HG03575 (cell line): Measurements from ENCODE around the gene MUL1.
"Not testable (repeated sequence)": the region's sequence is repeated elsewhere in the genome, so short reads cannot be mapped to it uniquely, and the experiment has no call there.

Source experiments
- ATAC-seq: cut with Tn5 transposase; IDR thresholded peaks from one replicate; pipeline ENCODE4 v1.9.1; 2021; ENCODE audit not compliant: unreplicated experiment, insufficient number of reproducible peaks, low FRiP score; ENCODE audit errors: extremely low read depth

The MUL1 gene

DNA sequence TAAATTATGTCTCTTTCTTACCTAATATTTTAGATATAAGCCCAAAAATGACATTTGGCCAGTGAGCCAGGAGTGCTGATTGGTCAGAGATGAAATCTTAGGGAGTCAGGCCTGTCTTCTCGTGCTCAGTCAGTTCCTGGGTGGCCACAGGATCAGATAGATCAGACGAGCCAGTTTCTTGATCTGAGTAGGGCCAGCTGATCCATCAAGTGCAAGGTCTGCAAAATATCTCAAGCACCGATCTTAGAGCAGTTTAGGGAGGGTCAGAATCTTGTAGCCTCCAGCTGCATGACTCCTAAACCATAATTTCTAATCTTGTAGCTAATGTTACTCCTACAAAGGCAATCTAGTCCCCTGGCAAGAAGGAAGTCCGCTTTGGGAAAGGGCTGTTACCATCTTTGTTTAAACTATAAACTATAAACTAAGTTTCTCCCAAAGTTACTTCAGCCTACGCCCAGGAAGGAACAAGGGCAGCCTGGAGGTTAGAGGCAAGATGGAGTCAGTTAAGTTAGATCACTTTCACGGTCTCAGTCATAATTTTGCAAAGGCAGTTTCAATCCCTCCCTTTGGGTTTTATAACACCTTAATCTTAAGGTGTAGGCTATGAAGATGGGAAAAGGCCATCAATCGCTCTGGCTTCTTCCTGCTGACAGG is 11.8 kb upstream of the MUL1 start:
- not testable (repeated sequence) for ATAC-seq

DNA sequence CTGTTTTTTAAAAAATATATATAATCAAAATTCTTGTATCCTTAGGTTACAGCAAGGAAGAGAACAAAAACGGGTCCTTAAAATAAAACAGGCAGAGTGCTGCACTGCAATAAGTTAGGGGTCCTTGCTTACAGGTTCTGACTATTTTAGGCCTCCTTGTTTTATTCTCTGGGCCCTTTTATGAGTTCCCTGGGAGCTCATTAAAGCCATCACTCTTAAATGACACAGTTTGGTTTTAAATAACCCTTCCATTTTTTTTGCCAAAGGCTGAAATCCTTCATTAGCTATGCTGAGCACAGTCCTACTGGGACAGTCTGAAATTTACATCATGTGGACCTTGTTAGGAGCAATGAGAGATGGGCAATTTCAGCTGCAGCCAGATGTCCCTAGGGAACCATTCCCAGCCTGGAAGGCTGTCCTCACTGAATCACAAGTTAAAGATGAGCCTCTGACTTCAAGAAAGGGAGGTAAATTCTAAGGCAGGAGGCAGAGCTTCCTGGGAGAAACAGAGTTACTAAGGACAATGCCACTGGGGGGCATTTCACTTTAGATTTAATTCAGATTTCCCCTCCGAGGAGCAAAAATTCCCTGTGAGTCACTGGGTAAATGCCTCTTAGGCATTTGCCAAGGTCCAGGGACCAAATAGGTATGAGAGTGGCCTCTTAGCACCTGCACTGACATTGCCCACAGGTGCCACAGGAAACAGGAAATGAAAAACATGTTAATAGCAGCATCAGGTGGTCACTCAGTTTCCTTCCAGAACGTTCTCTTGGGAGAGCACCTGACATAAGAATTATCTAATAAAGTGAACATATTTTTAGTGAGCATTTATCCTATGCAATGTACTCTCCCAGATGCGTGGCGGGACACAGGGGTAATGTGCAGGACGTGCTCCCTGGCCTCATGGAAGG is 3.8 kb upstream of the MUL1 start:
- ATAC-seq, result no peak

DNA sequence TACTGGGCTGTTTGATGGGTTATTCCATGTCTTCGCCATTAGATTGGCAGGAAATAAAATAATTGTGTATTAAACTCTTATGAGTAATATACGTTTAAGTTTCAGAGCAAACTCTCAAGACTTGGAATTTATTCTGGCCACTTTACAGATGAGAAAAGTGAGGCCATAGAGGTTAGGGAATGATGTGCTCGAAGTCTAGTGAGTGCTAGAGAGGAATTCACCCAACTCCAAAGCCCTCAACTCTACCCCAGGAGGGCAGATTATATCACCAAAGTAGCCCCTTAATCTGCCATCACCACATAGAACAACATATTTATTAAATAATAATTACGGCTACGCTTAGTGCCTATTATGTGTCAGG is 440 bp upstream of the MUL1 start:
- ATAC-seq, result no peak

DNA sequence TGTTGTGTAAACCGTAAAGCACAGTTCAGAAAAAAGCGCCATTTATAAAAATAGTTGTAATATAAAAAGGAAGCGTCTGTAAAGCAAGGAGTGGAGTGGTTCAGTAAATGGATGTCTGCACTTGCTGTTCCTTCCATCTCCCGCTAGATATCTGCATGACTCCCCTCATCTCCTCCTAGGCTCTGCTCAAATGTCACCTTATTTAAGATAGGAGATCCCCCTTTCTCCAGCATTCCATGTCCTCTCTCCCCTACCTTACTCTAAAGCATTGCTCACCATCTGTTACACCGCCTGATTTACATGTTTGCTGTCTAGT is 745 bp downstream of the MUL1 start:
- ATAC-seq, result no peak

DNA sequence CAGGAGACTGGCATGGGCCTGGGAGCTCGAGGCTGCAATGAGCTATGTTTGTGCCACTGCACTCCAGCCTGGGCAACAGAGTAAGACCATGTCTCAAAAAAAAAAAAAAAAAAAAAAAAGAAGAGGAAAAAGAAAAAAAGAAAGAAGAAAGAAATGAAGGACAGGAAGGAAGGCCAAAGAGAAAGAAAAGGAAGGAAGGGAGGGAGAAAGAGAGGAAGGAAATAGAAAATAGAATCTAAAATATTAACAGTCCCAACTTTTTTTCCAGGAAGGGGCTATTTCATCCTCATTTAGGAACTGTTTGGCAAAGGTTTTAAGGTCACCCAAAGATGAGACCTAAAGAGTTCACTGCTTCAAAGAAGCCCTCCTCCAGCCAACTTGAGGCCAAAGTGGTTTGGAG is 2.5 kb downstream of the MUL1 start:
- no peak for ATAC-seq

DNA sequence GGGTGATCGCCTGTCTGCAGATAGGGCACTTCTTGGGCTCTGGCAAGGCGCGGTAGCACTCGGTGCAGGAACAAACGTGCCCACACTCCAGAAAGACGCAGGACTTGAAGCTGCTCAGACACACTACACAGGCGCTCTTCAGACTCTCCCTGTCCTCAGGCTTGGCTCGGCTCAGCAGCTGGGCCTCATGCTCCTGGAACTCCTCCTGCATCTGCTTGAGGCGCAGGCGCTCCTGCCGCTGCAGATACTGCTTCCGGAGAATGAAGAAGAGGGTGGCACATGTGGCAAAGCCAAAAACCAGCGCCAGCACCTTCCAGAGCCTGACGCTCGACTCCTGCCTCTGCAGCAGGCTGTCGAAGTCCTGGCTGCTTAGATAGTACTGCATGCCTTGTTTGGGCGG is 7.2 kb downstream of the MUL1 start:
- no peak for ATAC-seq

DNA sequence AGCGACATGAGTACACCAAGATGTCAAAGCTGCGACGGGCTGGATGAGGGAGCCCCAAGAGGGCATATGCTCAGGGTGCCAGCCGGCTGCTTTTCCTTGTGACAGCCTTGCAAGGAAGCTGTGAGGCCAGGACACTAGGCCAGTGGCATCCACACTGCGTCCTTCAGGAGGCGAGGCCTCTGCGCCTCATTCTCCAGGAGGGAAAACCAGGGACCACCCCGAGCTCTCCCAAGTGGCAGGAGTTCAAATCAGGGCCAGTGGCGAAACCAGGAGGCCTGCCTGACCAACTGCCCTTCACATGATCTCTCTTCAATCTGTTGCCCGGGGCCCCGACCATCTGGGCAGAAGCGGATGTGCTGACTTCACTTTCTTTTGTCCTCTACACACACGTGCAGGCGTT is 8.2 kb downstream of the MUL1 start:
- ATAC-seq, result no peak

DNA sequence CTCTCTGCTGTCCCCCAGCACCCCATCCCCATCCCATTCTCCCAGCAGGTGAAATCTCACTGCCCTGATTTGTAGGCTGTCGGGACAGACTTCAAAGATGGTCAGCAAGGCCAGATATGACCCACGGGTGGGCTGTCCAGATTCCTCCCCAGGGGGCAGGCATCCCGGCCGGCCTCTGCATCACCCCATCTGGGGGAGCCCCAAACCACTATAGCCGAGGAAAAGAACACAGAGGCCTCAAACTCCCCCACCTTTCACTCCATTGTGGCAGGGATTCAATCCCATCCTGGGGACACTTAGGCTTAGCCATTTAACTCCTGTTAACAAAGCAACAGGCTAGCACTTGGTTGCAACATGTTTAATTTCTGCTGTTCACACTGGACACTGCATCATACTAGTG is 8.8 kb downstream of the MUL1 start:
- ATAC-seq, result no peak

DNA sequence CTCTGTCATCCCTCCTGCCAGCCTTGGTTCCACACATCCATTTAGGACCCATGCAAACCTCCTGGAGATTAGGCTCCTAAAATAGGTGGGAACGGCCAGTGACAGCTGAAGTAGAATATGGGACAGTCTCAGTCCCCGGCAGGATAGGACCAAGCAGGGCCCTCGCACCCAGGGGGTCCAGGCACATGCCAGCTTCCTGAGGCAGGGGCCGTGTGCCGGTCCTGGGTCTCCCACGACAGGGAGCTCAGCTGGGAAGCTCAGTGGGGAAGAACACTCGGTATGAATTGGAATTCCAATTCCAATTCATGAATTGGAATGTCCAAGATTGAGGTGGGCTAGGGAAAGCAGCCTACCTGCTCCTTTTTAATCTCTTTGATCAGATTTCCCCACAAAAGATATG is 9.8 kb downstream of the MUL1 start:
- no peak for ATAC-seq

DNA sequence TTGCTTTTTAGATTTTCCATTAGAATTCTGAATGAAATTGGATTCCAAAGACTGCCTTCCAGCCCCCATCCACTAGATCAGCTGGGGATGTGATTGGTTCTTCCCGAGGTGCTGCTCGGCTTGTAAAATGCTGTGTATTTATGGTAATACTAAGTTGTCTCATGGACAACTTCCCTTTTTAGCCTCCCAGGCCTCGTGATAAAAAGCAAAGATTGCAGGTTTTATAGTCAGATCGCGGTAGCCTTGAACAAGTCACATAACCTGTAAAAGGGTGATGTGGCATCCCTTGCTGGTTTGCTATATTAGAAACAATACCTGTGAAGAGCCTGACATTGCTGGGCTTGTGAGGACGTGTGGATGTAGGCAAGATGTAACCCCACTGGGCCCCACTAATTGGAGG is 10.4 kb downstream of the MUL1 start:
- no peak for ATAC-seq

DNA sequence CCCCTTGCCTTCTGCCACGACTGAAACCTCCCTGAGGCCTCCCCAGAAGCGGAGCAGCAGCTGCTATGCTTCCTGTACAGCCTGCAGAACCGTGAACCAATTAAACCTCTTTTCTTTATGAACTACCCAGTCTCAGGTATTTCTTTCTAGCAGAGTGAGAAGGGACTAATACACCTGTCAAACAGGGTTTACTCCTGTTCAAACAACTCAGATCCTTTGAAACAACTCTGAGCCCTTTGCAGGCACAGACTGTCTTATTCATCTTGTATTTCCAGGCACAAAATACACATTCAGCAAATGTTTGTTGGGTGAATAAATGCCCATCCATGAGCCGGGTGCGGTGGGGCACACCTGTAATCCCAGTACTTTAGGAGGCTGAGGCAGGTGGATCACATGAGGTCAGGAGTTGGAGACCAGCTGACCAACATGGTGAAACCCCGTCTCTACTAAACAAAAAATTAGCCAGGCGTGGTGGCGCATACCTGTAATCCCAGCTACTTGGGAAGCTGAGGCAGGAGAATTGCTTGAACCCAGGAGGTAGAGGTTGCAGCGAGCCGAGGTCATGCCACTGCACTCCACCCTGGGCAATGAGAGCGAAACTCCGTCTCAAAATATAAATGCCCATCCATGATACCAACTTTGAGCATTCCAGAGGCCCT is 11.1 kb downstream of the MUL1 start:
- ATAC-seq, result not testable (repeated sequence)

DNA sequence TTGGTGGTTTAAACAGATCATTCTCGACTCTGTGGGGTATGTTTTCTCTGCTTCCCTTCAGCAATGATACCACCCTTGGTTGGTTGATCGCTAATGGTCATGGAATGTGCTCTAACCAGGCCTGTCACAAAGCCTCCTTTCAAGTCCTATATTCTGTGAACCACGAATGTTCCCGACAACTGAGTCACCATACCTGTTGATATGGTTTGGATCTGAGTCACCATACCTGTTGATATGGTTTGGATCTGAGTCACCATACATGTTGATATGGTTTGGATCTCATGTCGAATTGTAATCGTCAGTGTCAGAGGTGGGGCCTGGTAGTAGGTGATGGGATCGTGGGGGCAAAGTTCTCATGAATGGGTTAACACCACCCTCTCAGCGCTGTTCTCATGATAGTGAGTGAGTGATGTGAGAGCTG is 11.7 kb downstream of the MUL1 start:
- no peak for ATAC-seq

DNA sequence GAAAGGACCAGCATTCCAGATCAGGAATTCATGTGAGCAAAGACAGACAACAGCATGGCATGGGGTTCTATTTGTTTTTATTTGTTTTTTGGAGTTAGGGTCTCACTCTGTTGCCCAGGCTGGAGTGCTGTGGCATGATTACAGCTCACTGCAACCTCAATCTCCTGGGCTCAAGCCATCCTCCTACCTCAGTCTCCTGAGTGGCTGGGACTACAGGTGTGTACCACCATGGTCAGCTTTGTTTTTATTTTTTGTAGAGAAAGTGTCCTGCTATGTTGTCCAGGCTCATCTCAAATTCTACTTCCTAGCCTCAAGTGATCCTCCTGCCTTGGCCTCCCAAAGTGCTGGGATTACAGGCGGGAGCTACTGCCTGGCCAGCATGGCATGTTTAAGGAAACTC is 12.3 kb downstream of the MUL1 start:
- no peak for ATAC-seq

DNA sequence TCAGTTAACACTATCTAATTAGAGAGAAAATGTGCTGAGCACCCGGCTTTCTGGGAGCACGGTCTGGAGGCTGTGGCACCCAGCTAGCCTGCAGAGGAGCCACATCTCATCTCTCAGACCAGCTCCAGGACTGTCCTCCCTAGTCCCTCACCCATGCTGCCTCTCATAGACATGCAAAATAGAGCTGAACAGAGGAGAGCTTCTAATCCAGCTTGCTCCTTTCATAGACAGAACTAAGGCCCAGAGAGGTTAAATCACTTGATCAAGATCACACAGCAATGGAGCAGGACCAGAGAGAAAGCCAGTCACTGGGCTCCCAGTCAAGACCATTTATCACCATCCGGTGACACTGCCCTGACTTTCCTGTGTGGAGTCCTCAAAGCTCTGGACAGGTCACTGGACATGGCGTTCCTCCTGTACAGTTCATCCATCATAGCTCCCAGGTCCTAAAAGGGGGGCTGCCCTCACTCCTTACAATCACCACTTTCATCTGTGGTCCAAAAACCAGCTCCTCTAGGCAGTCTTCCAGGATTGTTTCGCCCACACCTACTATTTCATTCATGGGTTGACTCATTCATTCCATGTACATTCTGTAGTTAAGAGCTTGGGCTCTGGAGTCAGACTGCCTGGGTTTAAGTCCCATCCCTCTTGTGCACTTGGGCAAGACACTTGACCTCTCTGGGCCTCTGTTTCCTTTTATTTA is 13.2 kb downstream of the MUL1 start:
- no peak for ATAC-seq

DNA sequence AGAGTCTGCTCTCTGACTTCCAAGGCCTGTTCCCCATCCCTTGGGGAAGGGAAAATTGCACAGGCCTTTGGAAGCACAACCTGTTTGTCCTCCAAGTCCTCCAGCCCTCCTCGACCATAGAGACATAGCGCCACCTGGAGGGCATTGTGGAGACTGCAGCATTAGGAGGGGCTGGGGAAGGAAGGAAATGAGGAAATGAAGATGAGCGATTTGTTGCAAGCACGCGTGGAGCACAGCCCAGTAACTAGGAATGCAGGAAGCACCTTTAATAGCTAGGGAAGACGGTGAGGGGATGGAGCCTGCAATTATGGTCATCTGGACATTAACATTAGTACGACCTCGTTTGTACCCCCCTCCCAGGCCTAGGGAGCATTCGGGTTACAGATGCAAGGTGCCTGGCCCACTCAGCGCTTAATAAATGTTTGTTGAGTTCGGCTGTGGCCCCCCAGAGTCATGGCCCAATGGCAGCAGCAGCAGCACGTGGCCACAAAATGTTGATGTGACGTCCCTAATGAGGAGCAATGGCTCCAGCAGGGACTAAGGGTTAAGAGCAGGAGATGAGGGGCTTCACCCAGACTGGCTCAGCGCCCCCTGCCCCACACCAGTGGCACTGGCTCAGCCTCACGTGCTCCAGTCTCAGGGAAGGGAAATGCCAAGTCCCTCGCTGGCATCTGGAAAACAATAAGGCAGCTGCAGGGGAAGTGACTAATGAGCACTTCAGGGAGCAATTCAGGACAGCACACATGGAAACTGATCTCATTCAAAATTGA is 13.9 kb downstream of the MUL1 start:
- ATAC-seq, result no peak

DNA sequence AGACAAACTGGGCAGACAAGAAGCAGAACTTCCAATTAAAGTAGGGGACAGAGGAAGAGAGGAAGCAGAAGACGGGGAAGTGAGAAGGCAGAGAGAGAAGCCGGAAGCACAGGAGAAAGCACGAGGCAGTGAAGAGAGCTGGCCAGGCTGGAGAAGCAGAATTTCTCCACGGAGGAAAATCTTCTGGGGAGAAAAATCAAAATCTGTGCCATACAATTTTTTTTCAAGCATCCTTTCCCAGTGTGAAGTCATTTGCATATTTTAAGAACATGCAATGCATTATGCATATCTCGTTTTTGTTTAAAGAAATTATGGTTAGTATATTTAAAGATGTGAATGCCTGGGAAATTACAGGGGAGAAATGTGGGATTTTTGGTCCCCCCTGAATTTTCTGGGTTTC is 14.6 kb downstream of the MUL1 start:
- no peak for ATAC-seq

DNA sequence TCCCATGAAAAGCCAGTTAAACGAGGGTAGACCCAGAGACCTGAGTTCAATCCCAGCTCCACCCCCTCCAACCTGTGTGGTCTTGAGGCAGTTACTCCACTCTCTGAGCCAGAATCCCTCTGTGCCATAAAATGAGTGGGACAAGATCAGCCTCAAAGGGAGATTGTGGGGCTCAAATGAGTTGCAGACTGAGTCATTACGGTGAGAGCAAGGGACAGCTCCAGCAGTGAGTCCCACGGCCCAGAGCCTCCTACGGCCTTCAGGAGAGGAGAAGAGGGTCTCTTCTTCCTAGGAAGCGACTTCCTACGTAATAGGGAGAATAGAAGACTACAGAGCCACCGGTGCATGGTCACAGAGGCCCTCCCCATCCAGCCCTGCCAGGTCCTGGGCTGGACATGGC is 15.2 kb downstream of the MUL1 start:
- ATAC-seq, result no peak

DNA sequence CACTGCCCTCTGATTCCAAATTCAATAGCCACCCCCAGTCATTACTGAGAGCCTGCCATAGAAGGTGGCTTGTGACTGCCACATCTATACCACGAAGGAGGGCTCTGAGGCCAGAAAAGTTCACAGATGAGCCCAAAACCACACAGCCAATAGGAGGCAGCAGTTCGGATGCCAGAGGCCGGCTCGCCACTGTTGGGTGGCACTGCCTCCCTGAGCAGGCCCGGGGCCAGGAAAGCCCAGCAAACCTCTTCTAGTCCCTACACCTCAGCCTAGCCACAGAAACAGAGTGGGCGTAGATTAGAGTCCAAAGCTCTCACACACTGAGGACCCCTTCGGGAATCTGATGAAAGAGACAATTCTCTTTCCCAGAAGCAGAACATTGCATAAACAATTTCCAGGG is 16.1 kb downstream of the MUL1 start:
- no peak for ATAC-seq

DNA sequence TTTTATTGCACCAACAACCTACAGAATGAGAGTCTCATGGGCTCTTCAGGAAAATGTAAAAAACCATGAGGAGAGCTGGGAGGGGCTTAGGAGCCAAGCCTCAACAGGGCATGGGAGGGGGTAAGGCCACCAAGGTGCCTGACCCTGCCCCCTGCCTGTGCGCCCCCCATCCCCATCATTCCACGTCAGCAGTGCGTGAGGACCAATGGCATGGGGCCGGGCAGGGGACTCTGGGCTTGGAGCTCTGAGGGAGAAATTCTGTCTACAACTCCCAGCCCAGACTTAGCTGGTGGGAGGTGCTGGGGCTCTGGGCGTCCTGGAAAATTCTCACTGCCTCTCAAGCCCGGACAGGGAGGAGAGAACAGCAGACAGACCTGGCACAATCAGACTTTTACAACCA is 16.8 kb downstream of the MUL1 start:
- no peak for ATAC-seq
